Right lobe of liver (tissue), 6 donors: Measurements from ENCODE around the gene BUB1B. TPM values are rescaled to one million over a fixed set of nuclear protein-coding genes. Genes with fewer than 3 reads are reported as not detected.

ENCODE experiments used
- ATAC-seq, 4 donors: fragments of 200-7000 bp; cut with Tn5 transposase; one replicate each; pipeline ENCODE4 v1.9.1; 2020; ENCODE audit warnings: mild to moderate bottlenecking in 4 of 4, moderate library complexity in 4 of 4
- DNase-seq, 3 donors: peaks; one replicate each; pipeline ENCODE4 v3.0.0-alpha.2; 2020
- H3K27ac ChIP-seq, 3 donors: fragments of 200-600 bp; one replicate each; pipeline ENCODE4 v1.8.0; 2022
- H3K27me3 ChIP-seq, 2 donors: fragments of 200-600 bp; one replicate each; pipeline ENCODE4 v1.8.0; 2022
- H3K36me3 ChIP-seq, 4 donors: fragments of 200-600 bp; sonication (generic) in 1 of 4; one replicate each; pipeline versions ENCODE4 v1.5.1 to v1.8.0; 2017 to 2022; ENCODE audit warnings: control low read depth in 1 of 4
- H3K4me1 ChIP-seq, 4 donors: fragments of 200-600 bp; sonication (generic) in 1 of 4; one replicate each; pipeline versions ENCODE4 v1.5.1 to v1.8.0; 2017 to 2022; ENCODE audit warnings: control low read depth in 1 of 4
- H3K4me3 ChIP-seq, 3 donors: fragments of 200-600 bp; one replicate each; pipeline ENCODE4 v1.8.0; 2022
- H3K9me3 ChIP-seq, 4 donors: fragments of 200-600 bp; sonication (generic) in 1 of 4; one replicate each; pipeline versions ENCODE4 v1.5.1 to v1.8.0; 2017 to 2022; ENCODE audit warnings: control low read depth in 1 of 4
- CTCF ChIP-seq, 4 donors: fragments of 200-600 bp in 3 of 4; fragments of 450-650 bp in 1 of 4; IDR thresholded peaks; one replicate each; pipeline versions ENCODE4 v1.5.1 to v1.8.0; 2016 to 2022; ENCODE audit warnings: antibody characterized with exemption in 4 of 4, mild to moderate bottlenecking in 2 of 4
- POLR2A ChIP-seq: fragments of 450-650 bp; IDR thresholded peaks from one replicate; pipeline ENCODE4 v1.6.1; 2017; ENCODE audit warnings: antibody characterized with exemption, mild to moderate bottlenecking
- WGBS: methylation state at CpG from one replicate; pipeline ENCODE4 v1.1.6; 2018; ENCODE audit warnings: low coverage, low lambda C conversion rate; ENCODE audit not compliant: insufficient coverage; ENCODE audit errors: missing lambda C conversion rate; 5-methylcytosine and 5-hydroxymethylcytosine counted together
- intact Hi-C, 2 donors: fragments of 100-400 bp; cut with DNase I; formaldehyde crosslinking; loops; one replicate each; pipeline versions ENCODE4 v1.11.2 to v1.14.1; 2022
- long read RNA-seq: library from polyadenylated mRNA; unstranded; transcript quantifications from one replicate; pipeline ENCODE4 v2.0.0, GENCODE V29; 2019
- total RNA-seq, 6 experiments: library from RNA; depleted of rRNA in 2 of 6; stranded (reverse); fragments of >200 nt in 2 of 6; fragmentation: NEBNext Ultra II Directional in 3 of 6; extraction: Animal tissue kit (Norgen Biotek cat#: 25700) in 3 of 6; gene quantifications; one replicate each; pipeline versions ENCODE4 v1.1.0 to v1.2.4, GENCODE V29; 2016 to 2023
- donor health status: DM: no; HTN: yes; CAD: no.
- donor health status: DM: no; HTN: no; CAD: no.
- donor health status: DM: no; HTN: no; CAD: no.
- donor health status: DM: no; HTN: yes; CAD: no.
- donor health status: DM: no; HTN: yes; CAD: no.

BUB1B gene, protein sequence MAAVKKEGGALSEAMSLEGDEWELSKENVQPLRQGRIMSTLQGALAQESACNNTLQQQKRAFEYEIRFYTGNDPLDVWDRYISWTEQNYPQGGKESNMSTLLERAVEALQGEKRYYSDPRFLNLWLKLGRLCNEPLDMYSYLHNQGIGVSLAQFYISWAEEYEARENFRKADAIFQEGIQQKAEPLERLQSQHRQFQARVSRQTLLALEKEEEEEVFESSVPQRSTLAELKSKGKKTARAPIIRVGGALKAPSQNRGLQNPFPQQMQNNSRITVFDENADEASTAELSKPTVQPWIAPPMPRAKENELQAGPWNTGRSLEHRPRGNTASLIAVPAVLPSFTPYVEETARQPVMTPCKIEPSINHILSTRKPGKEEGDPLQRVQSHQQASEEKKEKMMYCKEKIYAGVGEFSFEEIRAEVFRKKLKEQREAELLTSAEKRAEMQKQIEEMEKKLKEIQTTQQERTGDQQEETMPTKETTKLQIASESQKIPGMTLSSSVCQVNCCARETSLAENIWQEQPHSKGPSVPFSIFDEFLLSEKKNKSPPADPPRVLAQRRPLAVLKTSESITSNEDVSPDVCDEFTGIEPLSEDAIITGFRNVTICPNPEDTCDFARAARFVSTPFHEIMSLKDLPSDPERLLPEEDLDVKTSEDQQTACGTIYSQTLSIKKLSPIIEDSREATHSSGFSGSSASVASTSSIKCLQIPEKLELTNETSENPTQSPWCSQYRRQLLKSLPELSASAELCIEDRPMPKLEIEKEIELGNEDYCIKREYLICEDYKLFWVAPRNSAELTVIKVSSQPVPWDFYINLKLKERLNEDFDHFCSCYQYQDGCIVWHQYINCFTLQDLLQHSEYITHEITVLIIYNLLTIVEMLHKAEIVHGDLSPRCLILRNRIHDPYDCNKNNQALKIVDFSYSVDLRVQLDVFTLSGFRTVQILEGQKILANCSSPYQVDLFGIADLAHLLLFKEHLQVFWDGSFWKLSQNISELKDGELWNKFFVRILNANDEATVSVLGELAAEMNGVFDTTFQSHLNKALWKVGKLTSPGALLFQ
- 1 to 10 TPM in 3 of 6 experiments, under 1 TPM in 2, not detected in 1; 0.39 to 1.7 (median 1.2) TPM for total RNA-seq
- long read RNA-seq = 0 reads

DNA sequence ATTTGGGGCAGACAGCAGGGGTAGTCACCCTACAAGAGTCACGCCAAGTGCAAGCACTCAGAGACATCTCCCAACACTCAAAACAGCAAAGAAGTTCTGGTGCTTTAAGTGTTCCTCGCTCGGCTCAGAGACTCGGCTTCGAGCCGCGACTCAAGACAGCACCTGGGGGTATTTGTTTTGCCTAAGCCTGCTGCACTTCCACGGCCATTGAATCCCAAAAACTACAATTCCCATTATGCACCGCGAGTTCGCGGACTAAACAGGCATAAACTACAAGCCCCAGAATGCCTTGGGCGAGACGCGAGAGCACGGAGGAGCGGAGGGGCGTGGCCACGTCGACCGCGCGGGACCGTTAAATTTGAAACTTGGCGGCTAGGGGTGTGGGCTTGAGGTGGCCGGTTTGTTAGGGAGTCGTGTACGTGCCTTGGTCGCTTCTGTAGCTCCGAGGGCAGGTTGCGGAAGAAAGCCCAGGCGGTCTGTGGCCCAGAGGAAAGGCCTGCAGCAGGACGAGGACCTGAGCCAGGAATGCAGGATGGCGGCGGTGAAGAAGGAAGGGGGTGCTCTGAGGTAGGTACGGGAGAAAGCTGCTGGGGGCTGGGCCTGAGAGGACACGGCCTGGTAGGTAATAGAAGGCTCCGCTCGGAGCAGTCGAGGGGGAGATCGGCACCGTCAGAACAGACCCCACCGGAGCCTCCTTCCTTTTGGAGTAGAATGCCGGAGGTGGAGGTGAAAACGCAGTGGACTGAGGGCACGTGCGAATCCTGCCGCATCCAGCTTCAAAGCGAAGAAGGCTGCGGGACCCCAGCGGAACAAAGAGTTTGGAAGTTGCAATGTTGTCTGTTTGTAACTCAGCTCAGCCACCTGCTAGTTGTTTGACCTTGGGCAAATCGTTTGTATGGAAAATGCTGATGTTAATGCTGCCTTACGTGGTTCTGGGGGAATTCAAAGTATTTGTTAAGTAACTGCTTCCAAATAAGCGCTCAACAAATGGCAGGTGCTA lies at the start of gene BUB1B:
Gene BUB1B, plus strand, starts transcription at position 381 of the 1,000 bp plus-strand sequence. Its CDS starts 152 bp downstream, at position 533.
- 2% methylated on average over 39 of the region's 54 CpGs for WGBS
- intact Hi-C loops = no loop called here

GRCh38 chr15:40111888-40112287 lies 49.0 kb upstream of the BUB1B start:
- DNase-seq (no peak), ATAC-seq (no peak)
- Histone ChIP-seq H3K27ac (no peak overlapping the region), H3K4me1 (peaks cover 0 to 18% (median 7%) of the 10 kb centered on the region in 4 donors), H3K9me3 (no peaks in the 10 kb centered on the region), H3K4me3 (no peak overlapping the region), H3K36me3 (no peaks in the 10 kb centered on the region), H3K27me3 (no peaks in the 10 kb centered on the region)
- WGBS = 63% methylated on average over 1 of the region's 2 CpGs
- TF ChIP-seq POLR2A (no peak), CTCF (IDR thresholded peaks at IDR 0.05) (no peak)
- intact Hi-C loops = loop anchor here in 1 of 2 donors (10.0 kb wide), 1 partner anchor 57 kb away; no protein-coding TSS in a partner anchor

More for the DNA sequence above, at the start of gene BUB1B:
- DNase-seq (peak; percentile 89 to 94 (median 92)), ATAC-seq (peak; percentile 98 to 99 (median 99))
- Histone ChIP-seq H3K36me3 (no peaks in the 10 kb centered on the region), H3K4me3 (peak within 1 kb of the TSS; percentile 43 to 62 (median 51)), H3K4me1 (peaks cover 0 to 6% (median 0%) of the 10 kb centered on the region in 4 donors), H3K9me3 (no peaks in the 10 kb centered on the region), H3K27me3 (no peaks in the 10 kb centered on the region), H3K27ac (no peak within 1 kb of the TSS)
- no peak for TF ChIP-seq POLR2A
- TF ChIP-seq CTCF (IDR thresholded peaks at IDR 0.05) = no peak

GRCh38 chr15:40112789-40113188 lies 48.1 kb upstream of the BUB1B start:
- no peak for ATAC-seq
- TF ChIP-seq POLR2A (no peak), CTCF (IDR thresholded peaks at IDR 0.05) (no peak)
- H3K4me1 ChIP-seq = peaks cover 0 to 11% (median 3%) of the 10 kb centered on the region in 4 donors
- intact Hi-C loops = loop anchor here in 1 of 2 donors (10.0 kb wide), 1 partner anchor 58 kb away; no protein-coding TSS in a partner anchor
- H3K36me3 ChIP-seq = no peaks in the 10 kb centered on the region
- WGBS = 74% methylated on average over 17 of the region's 24 CpGs
- DNase-seq = no peak
- no peaks in the 10 kb centered on the region for H3K9me3 ChIP-seq
- H3K27me3 ChIP-seq = no peaks in the 10 kb centered on the region
- H3K27ac ChIP-seq = no peak overlapping the region
- H3K4me3 ChIP-seq = no peak overlapping the region
